NCI-H748 (cell line): ENCODE data around the gene RNF121.
"Not testable (repeated sequence)": the region's sequence is repeated elsewhere in the genome, so short reads cannot be mapped to it uniquely, and the experiment has no call there.

Experiments used
- DNase-seq: peaks from one replicate; lab custom pipeline; 2025; ENCODE audit not compliant: unreplicated experiment; lab: John Stamatoyannopoulos, UW

Gene RNF121

GRCh38 chr11:71928737-71929443 lies at the start of gene RNF121:
TSS of gene RNF121 (plus strand) at chr11:71929046. CDS start at chr11:71929062, 16 bp downstream.
- peak; percentile 97 for DNase-seq

DNA sequence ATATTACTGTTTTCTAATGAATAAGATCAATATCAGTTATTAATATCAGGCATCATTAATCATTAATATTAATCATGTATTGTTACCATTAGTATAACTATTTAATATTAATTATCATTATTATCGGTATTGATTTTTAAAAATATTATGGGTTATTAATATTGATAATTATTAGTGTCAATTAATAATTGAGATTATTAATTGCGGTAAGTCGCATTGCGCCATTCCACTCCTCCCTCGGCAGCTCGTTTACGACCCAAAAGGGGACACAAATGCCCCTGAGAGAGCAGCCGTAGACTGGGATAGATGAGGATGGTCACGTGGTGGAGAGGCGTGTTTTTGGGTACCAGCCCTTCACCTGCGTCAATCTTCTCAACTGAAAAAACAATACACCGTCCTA lies 43.0 kb upstream of the RNF121 start:
- DNase-seq = not testable (repeated sequence)

- DNase-seq = not testable (repeated sequence)
Observed at GRCh38 chr11:71888335-71889010, 40.4 kb upstream of the RNF121 start.

DNA sequence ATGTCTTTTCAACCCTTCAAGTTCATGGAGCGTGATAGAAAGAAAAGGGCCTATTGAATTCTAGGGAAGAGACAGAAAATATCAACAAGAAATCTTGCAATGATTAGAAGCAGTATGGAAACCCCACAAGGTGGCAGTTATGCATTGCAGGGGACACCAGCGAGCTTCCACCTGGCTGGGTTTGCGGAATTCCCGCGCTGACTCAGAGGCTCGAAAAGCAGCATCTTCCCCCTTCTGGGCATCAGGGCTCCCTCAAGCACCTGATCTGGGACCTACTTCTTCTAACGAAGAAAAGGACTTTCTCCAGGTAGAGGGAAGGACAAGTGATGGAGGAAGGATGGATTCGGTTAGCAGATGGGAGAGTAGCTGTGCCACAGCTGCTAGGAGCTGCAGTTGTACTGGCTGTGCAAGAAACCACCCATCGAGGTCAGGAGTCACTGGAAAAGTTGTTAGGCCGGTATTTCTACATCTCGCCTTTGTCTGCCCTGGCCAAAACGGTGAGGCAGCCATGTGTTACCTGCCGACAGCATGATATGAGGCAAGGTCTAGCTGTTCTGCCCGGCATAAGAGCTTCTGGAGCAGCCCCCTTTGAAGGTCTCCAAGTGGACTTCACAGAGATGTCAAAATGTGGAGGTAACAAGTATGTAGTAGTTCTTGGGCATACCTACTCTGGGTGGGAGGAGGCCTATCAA lies 39.5 kb upstream of the RNF121 start:
- not testable (repeated sequence) for DNase-seq

DNA sequence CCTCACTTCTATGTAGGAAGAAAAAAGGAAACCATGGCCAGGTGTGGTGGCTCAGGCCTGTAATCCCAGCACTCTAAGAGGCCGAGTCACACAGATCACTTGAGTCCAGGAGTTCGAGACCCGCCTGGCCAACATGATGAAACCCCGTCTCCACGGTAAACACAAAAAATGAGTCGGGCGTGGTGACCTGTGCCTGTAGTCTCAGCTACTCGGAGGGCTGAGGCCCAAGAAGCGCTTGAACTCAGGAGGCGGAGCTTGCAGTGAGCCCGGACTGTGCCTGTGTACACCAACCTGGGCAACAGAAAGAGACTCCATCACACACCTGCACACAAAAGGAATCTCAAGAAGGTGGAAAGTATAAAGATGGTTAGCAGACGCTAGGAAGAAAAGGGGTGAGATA lies 32.9 kb upstream of the RNF121 start:
- no peak for DNase-seq

DNA sequence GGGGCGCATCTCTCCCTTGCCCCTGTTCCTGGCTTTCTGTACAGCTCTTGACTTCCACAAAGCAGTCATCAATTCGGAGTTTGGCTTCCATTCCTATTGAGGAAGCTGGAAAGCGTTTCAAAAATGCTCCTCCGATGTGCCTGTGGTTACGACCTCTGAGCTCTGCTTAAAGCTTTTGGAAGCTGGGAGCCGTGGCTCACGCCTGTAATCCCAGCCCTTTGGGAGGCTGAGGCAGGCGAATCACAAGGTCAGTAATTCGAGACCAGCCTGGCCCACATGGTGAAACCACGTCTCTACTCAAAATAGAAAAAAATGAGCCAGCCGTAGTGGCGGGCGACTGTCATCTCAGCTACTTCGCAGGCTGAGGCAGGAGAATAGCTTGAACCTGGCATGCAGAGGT lies 27.7 kb upstream of the RNF121 start:
- not testable (repeated sequence) for DNase-seq

GRCh38 chr11:71908218-71908617 lies 20.6 kb upstream of the RNF121 start:
- no peak for DNase-seq

- DNase-seq = not testable (repeated sequence)
Observed at GRCh38 chr11:71910775-71911174, 18.1 kb upstream of the RNF121 start.

DNA sequence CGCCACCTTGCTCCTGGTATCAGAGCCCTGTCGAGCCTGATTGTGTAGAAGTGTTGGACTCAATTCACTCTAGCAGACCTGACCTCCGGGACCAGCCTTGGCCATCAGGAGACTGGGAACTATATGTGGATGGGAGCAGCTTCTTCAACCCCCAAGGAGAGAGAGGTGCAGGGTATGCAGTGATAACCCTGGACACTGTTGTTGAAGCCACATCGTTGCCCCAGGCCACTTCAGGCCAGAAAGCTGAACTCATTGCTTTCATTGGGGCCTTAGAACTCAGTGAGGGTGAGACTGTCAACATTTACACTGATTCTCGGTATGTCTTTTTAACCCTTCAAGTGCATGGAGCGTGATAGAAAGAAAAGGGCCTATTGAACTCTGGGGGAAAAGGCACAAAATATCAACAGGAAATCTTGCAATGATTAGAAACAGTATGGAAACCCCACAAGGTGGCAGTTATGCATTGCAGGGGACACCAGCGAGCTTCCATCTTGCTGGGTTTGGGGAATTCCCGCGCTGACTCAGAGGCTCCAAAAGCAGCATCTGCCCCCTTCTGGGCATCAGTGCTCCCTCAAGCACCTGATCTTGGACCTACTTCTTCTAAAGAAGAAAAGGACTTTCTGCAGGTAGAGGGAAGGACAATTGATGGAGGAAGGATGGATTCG lies 17.4 kb upstream of the RNF121 start:
- DNase-seq = not testable (repeated sequence)

- not testable (repeated sequence) for DNase-seq
Observed at GRCh38 chr11:71911986-71912340, 16.9 kb upstream of the RNF121 start.

DNA sequence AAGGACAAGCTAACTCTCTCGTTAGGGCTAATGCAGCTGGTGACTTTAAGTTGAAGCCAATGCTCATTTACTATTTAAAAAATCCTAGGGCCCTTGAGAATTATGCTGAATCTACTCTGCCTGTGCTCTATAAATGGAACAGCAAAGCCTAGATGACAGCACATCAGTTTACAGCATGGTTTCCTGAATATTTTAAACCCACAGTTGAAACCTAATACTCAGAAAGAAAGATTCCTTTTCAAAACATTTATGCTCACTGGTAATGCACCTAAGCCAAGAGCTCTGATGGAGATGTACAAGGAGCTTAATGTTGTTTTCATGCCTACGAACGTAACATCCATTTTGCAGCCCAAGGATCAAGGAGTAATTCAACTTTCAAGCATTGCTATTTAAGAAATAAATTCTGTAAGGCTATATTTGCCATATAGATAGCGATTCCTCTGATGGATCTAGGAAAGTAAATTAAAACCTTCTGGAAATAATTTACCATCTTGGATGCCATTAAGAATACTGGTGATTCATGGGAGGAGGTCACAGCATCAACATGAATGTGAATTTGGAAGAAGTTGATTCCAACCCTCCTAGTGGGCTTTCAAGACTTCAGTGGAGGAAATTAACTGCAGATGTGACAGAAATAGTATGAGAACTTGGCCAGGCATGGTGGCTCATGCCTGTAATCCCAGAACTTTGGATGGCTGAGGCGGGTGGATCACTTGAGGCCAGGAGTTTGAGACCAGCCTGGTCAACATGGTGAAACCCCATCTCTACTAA lies 14.9 kb upstream of the RNF121 start:
- DNase-seq = no peak

DNA sequence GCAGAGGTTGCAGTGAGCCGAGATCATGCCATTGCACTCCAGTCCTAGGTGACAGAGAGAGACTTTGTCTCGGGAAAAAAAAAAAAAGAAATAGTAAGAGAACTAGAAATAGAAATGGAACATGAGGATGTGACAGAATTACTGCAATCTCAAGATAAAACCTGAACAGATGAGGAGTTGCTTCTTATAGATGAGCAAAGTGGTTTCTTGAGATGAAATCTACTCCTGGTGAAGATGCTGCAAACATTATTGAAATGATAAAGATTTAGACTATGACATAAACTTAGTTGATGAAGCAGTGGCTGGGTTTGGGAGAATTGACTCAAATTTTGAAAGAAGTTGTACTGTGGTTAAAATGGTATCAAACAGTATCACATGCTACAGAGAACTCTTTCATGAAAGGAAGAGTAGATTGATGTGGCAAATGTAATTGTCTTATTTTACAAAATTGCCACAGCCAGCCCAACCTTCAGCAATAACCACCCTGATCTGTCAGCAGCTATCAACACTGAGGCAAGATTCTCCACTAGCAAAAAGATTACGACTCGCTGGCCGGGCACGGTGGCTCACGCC lies 14.1 kb upstream of the RNF121 start:
- DNase-seq = no peak

GRCh38 chr11:71917646-71918140 lies 11.2 kb upstream of the RNF121 start:
- DNase-seq = no peak

DNA sequence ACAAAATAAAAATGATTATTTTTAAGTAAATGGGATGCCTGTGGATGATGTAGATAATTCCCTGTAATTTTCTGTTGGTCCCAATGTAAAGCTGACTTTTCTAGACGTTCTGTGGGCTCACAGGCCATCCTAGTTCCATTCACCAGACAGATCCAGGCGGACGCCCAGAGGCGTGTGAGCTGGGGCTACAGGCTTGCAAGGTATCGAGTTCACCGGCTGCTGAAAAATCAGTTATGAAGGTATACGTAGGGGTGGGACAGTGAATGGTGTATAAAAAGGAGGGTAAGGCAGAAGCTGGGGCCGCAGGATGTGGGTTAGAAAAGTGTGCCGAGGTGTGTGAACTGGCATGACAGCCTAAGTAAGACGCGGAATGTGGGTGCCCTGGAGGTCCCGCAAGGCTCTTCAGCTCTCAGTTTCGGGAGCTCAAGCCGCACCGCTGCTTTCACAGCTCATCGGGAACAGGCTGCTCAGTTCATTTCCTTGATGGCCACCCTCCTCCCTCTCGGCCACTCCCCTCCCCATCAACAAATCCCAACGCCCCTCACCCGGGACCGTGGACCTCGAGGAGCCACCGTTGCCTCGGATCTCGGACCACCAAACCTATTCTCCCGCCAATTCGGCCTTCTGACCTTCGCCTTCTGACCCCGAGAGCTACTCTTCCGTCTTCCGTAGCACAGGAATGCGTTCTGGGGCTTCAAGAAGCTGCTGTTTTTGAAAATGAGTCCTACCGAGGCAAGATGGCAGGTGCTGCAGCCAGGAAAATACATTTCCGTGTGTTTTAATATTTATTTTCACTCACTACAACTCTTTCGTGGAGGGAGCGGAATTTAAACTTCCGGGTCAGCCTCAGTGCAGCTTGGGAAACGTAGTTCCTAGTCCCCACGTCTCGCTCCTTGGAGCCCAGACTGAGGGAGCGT lies 768 bp upstream of the RNF121 start, which contains the start of gene XNDC1N:
TSS of gene XNDC1N (minus strand) at position 775 of the 917 bp plus-strand sequence. CDS start 5,241 bp downstream, outside the sequence.
- DNase-seq = peak; percentile 94

- no peak for DNase-seq
Observed at GRCh38 chr11:71929491-71929890, 645 bp downstream of the RNF121 start.

DNA sequence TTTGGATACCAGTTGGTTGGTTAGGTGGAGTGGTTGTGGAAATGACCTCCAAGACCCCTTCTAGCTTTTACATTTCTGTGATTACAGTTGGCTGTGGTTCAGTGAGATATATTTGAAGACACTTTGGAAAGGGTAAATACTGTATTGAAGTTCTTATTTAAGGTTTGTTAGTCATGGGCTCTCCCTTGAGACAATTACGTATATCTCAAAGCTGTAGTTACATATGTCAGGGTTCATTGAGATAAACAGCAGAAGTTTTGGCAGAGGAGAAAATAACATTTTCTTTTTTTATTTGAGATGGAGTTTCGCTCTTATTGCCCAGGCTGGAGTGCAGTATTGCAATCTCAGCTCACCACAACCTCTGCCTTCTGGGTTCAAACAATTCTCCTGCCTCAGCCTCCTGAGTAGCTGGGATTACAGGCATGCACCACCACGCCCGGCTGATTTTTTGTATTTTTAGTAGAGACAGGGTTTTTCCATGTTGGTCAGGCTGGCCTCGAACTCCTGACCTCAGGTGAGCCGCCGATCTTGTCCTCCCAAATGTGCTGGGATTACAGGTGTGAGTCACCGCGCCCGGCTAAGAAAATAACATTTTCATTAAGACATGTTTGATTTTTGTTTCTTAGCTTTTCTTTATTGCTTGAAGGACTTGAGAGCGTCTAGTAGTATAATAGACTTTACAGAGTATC lies 1.9 kb downstream of the RNF121 start:
- DNase-seq = no peak

- DNase-seq = no peak
Observed at GRCh38 chr11:71931245-71931602, 2.4 kb downstream of the RNF121 start.

DNA sequence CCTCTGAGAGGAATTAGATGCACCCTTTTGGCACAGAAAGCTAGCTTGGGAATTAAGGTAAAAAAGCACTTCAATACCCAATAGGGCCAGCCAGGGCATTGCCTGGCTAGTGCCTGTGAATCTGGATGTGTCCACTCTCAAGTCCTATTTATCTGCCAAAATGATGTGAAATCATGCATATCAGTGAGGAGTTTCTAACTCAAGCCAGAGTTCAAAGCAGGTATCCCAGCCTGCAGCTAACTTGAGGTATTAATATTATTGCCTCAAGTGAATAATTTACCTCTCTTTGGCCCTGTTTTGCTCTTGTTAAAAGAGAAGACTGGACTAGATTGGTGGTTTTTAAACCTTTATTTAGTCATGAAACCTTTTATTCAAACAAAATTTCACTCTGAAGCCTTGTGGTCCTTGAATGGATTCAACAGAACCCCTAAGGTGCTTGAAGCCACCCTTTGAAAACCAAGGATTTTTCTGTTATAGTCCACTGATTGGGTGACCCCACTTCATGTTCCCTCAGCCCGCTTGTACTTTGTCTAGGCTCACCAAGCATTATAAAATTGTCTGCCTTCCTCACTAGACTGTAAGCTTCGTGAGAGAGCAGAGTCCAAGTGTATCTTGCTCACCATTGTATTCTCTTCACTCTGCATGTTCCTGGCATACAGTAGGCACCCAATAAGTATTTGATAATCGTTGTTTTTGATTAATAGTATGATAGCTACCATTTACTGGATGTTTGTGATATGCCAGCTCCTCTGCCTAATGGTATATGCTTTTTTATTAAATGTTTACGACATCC lies 4.5 kb downstream of the RNF121 start:
- no peak for DNase-seq
